PC-3 (cell line): Measurements from ENCODE around the gene THTPA.

Source experiments
- EZH2 ChIP-seq: fragments of 300-600 bp; sonication (generic); IDR thresholded peaks from one replicate; pipeline ENCODE4 v1.6.1; 2017; ENCODE audit warnings: antibody characterized with exemption, mild to moderate bottlenecking, low read length; ENCODE audit not compliant: unreplicated experiment
- TF ChIP-seq, protein P1 (sequence below): fragments of 300-600 bp; sonication (generic); conservative IDR thresholded peaks from 2 replicates; pipeline ENCODE4 v1.5.1; 2017; ENCODE audit warnings: antibody characterized with exemption, low read depth, mild to moderate bottlenecking, low read length

DNA sequence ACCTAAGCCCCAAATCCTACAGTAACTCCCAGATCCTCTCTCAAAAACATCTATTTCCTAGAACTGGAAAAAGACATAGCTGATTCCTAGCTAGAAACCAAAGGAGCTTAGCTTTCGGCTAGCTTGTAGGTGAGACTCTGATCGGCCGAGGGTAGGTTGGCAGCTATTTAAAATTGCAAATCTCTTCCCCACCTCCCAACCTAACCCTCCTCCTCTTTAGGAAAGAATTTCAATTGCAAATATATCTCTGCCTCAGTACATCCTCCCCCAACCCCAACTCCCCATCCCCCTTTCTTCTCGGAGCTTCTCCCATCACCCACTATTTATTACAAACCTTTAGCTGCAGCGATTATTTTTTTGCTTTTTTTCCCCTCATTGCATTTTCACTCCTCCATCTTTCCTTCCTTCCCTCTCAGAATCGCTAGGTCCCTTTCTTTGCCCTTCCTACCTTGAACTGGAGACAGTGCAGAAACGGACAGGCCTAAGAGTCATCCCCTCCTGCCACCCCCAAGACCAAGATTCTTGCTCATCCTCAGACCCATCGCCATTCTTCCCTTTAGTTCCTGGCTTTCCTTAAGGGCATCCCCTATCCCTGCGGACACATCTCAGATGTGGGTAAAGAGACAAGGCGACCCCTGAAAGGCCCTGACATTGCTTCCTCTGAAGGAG is 17.9 kb upstream of the THTPA start:
- TF ChIP-seq, protein P1, sequence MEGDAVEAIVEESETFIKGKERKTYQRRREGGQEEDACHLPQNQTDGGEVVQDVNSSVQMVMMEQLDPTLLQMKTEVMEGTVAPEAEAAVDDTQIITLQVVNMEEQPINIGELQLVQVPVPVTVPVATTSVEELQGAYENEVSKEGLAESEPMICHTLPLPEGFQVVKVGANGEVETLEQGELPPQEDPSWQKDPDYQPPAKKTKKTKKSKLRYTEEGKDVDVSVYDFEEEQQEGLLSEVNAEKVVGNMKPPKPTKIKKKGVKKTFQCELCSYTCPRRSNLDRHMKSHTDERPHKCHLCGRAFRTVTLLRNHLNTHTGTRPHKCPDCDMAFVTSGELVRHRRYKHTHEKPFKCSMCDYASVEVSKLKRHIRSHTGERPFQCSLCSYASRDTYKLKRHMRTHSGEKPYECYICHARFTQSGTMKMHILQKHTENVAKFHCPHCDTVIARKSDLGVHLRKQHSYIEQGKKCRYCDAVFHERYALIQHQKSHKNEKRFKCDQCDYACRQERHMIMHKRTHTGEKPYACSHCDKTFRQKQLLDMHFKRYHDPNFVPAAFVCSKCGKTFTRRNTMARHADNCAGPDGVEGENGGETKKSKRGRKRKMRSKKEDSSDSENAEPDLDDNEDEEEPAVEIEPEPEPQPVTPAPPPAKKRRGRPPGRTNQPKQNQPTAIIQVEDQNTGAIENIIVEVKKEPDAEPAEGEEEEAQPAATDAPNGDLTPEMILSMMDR = no peak
- no peak for TF ChIP-seq EZH2
